Right lobe of liver (tissue), 6 donors: ENCODE data around the gene HAT1. TPM values are rescaled to one million over a fixed set of nuclear protein-coding genes. Genes with fewer than 3 reads are reported as not detected.

ENCODE experiments used
- ATAC-seq, 4 donors: fragments of 200-7000 bp; cut with Tn5 transposase; one replicate each; pipeline ENCODE4 v1.9.1; 2020; ENCODE audit warnings: mild to moderate bottlenecking in 4 of 4, moderate library complexity in 4 of 4
- DNase-seq, 3 donors: peaks; one replicate each; pipeline ENCODE4 v3.0.0-alpha.2; 2020
- H3K27ac ChIP-seq, 3 donors: fragments of 200-600 bp; one replicate each; pipeline ENCODE4 v1.8.0; 2022
- H3K27me3 ChIP-seq, 2 donors: fragments of 200-600 bp; one replicate each; pipeline ENCODE4 v1.8.0; 2022
- H3K36me3 ChIP-seq, 4 donors: fragments of 200-600 bp; sonication (generic) in 1 of 4; one replicate each; pipeline versions ENCODE4 v1.5.1 to v1.8.0; 2017 to 2022; ENCODE audit warnings: control low read depth in 1 of 4
- H3K4me1 ChIP-seq, 4 donors: fragments of 200-600 bp; sonication (generic) in 1 of 4; one replicate each; pipeline versions ENCODE4 v1.5.1 to v1.8.0; 2017 to 2022; ENCODE audit warnings: control low read depth in 1 of 4
- H3K4me3 ChIP-seq, 3 donors: fragments of 200-600 bp; one replicate each; pipeline ENCODE4 v1.8.0; 2022
- H3K9me3 ChIP-seq, 4 donors: fragments of 200-600 bp; sonication (generic) in 1 of 4; one replicate each; pipeline versions ENCODE4 v1.5.1 to v1.8.0; 2017 to 2022; ENCODE audit warnings: control low read depth in 1 of 4
- CTCF ChIP-seq, 4 donors: fragments of 200-600 bp in 3 of 4; fragments of 450-650 bp in 1 of 4; IDR thresholded peaks; one replicate each; pipeline versions ENCODE4 v1.5.1 to v1.8.0; 2016 to 2022; ENCODE audit warnings: antibody characterized with exemption in 4 of 4, mild to moderate bottlenecking in 2 of 4
- POLR2A ChIP-seq: fragments of 450-650 bp; IDR thresholded peaks from one replicate; pipeline ENCODE4 v1.6.1; 2017; ENCODE audit warnings: antibody characterized with exemption, mild to moderate bottlenecking
- WGBS: methylation state at CpG from one replicate; pipeline ENCODE4 v1.1.6; 2018; ENCODE audit warnings: low coverage, low lambda C conversion rate; ENCODE audit not compliant: insufficient coverage; ENCODE audit errors: missing lambda C conversion rate; 5-methylcytosine and 5-hydroxymethylcytosine counted together
- intact Hi-C, 2 donors: fragments of 100-400 bp; cut with DNase I; formaldehyde crosslinking; loops; one replicate each; pipeline versions ENCODE4 v1.11.2 to v1.14.1; 2022
- total RNA-seq, 6 experiments: library from RNA; depleted of rRNA in 2 of 6; stranded (reverse); fragments of >200 nt in 2 of 6; fragmentation: NEBNext Ultra II Directional in 3 of 6; extraction: Animal tissue kit (Norgen Biotek cat#: 25700) in 3 of 6; gene quantifications; one replicate each; pipeline versions ENCODE4 v1.1.0 to v1.2.4, GENCODE V29; 2016 to 2023
- donor health status: DM: no; HTN: yes; CAD: no.
- donor health status: DM: no; HTN: no; CAD: no.
- donor health status: DM: no; HTN: no; CAD: no.
- donor health status: DM: no; HTN: yes; CAD: no.
- donor health status: DM: no; HTN: yes; CAD: no.

The HAT1 gene
- total RNA-seq, 6 experiments from 2014 or later: 10.7 to 16.3 (median 13.4) TPM

- intact Hi-C loops: no loop called here
- WGBS: 100% methylated on average over 2 of the region's 2 CpGs
- H3K4me3 ChIP-seq: no peak overlapping the region
- H3K4me1 ChIP-seq: peaks cover 0 to 4% (median 0%) of the 10 kb centered on the region in 4 donors
- TF ChIP-seq CTCF (IDR thresholded peaks at IDR 0.05) (peak in 2 of 4 donors; percentile 12 to 24), POLR2A (no peak)
- DNase-seq (no peak), ATAC-seq (peak in 2 of 4 donors; percentile 48 to 52)
- no peaks in the 10 kb centered on the region for H3K9me3 ChIP-seq
- H3K27me3 ChIP-seq: no peaks in the 10 kb centered on the region
- H3K27ac ChIP-seq: no peak overlapping the region
- no peaks in the 10 kb centered on the region for H3K36me3 ChIP-seq
Observed at GRCh38 chr2:171957061-171957460, 34.8 kb downstream of the HAT1 start.

- Histone ChIP-seq H3K27me3 (no peaks in the 10 kb centered on the region), H3K27ac (no peak overlapping the region), H3K9me3 (no peaks in the 10 kb centered on the region), H3K36me3 (no peaks in the 10 kb centered on the region), H3K4me3 (no peak overlapping the region), H3K4me1 (peaks cover 0 to 4% (median 0%) of the 10 kb centered on the region in 4 donors)
- TF ChIP-seq POLR2A (no peak), CTCF (IDR thresholded peaks at IDR 0.05) (no peak)
- peak in 2 of 4 donors; percentile 34 to 40 for ATAC-seq
- 83% methylated on average over 3 of the region's 3 CpGs for WGBS
- no peak for DNase-seq
- intact Hi-C loops: no loop called here
Observed at GRCh38 chr2:171958475-171958874, 36.2 kb downstream of the HAT1 start.

- WGBS: 65% methylated on average over 2 of the region's 2 CpGs
Observed at GRCh38 chr2:171959998-171960397, 37.7 kb downstream of the HAT1 start.

GRCh38 chr2:171960570-171960969 is 38.3 kb downstream of the HAT1 start:
- Histone ChIP-seq H3K27ac (no peak overlapping the region), H3K9me3 (no peaks in the 10 kb centered on the region), H3K4me3 (no peak overlapping the region), H3K27me3 (no peaks in the 10 kb centered on the region), H3K36me3 (no peaks in the 10 kb centered on the region), H3K4me1 (peaks cover 0 to 4% (median 0%) of the 10 kb centered on the region in 4 donors)
- intact Hi-C loops: no loop called here
- DNase-seq (no peak), ATAC-seq (no peak)
- 100% methylated on average over 3 of the region's 3 CpGs for WGBS
- TF ChIP-seq CTCF (IDR thresholded peaks at IDR 0.05): no peak
- no peak for TF ChIP-seq POLR2A

More at GRCh38 chr2:171959998-171960397, 37.7 kb downstream of the HAT1 start:
- TF ChIP-seq POLR2A (no peak), CTCF (IDR thresholded peaks at IDR 0.05) (no peak)
- ATAC-seq (no peak), DNase-seq (no peak)
- H3K27ac ChIP-seq: no peak overlapping the region
- no peaks in the 10 kb centered on the region for H3K36me3 ChIP-seq
- H3K9me3 ChIP-seq: no peaks in the 10 kb centered on the region
- H3K27me3 ChIP-seq: no peaks in the 10 kb centered on the region
- intact Hi-C loops: no loop called here
- no peak overlapping the region for H3K4me3 ChIP-seq
- peaks cover 0 to 4% (median 0%) of the 10 kb centered on the region in 4 donors for H3K4me1 ChIP-seq

- WGBS: 90% methylated on average over 2 of the region's 2 CpGs
- TF ChIP-seq POLR2A (no peak), CTCF (IDR thresholded peaks at IDR 0.05) (no peak)
- no peaks in the 10 kb centered on the region for H3K27me3 ChIP-seq
- no peaks in the 10 kb centered on the region for H3K9me3 ChIP-seq
- ATAC-seq: no peak
- no peaks in the 10 kb centered on the region for H3K36me3 ChIP-seq
- no peak overlapping the region for H3K4me3 ChIP-seq
- no peak for DNase-seq
- H3K4me1 ChIP-seq: peaks cover 0 to 4% (median 0%) of the 10 kb centered on the region in 4 donors
- H3K27ac ChIP-seq: no peak overlapping the region
- intact Hi-C loops: no loop called here
Observed at GRCh38 chr2:171963198-171963597, 40.9 kb downstream of the HAT1 start.
